Activated naive CD8-positive, alpha-beta T cell (primary cell): ENCODE results near the gene SRD5A2.

Experiments
- H3K27ac Mint-ChIP-seq: one replicate; pipeline ENCODE4 v1.8.0; 2021; ENCODE audit warnings: mixed read lengths
- H3K27me3 Mint-ChIP-seq: one replicate; pipeline ENCODE4 v1.8.0; 2021; ENCODE audit warnings: mixed read lengths
- H3K36me3 Mint-ChIP-seq: one replicate; pipeline ENCODE4 v1.8.0; 2021; ENCODE audit warnings: mixed read lengths
- H3K4me1 Mint-ChIP-seq: one replicate; pipeline ENCODE4 v1.8.0; 2021; ENCODE audit warnings: low read depth, mixed read lengths
- H3K4me3 Mint-ChIP-seq: one replicate; pipeline ENCODE4 v1.8.0; 2021; ENCODE audit warnings: mild to moderate bottlenecking, mixed read lengths
- H3K9me3 Mint-ChIP-seq: one replicate; pipeline ENCODE4 v1.8.0; 2021; ENCODE audit warnings: low read depth, mixed read lengths

The SRD5A2 gene

DNA sequence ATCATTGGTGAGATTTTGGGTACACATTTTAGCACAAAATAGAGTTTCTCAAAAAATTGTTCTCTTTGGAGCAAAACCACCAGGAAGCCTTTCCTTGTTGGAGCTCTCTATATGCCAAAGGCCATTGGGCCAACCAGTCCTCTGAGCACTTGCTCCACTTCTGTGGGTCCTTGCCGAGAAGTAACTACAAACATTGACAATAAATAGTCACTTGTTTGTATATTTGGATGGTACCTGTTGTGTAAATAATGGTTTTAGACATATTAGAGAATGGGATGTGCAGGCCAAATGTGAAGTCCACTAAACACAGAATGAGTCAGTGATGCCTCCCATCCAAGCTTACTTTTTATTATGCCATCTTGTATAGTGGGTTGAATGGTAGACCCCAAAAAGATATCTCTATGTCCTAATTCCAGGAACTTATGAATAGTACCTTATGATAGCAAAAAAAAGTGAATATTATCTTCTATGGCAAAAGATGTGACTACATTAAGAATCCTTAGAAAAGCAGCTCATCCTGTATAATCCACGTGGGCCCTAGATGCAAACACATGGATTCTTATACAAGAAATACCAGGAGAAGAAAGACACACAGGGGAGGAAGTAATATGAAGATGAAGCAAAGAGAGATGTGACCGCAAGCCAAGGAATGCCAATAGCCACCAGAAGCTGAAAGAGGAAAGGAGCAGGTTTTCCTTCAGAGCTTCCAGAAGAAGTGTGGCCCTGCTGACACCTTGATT lies 24.6 kb downstream of the SRD5A2 start:
- Mint-ChIP-seq H3K27ac (no peak overlapping the region), H3K4me3 (no peak overlapping the region), H3K4me1 (no peaks in the 10 kb centered on the region), H3K27me3 (peaks cover 4% of the 10 kb centered on the region), H3K36me3 (no peaks in the 10 kb centered on the region), H3K9me3 (peaks cover 29% of the 10 kb centered on the region)

DNA sequence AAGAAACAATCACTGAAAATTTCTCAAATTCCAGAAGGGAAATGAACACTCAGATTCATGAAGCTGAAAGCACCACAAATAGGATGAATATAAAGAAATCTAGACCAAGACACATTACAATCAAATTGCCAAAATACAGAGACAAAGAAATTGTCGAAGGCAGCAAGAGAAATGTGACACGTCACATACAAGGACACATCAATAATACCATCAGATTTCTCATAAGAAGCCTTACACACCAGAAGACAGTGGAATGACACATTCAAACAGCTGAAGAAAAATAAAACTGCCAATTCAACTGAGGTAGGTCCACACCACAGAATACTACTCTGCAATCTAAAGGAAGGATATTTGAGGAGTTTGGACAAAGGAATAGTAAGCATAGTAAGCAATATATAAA lies 27.4 kb downstream of the SRD5A2 start:
- Mint-ChIP-seq H3K36me3 (no peaks in the 10 kb centered on the region), H3K9me3 (peaks cover 29% of the 10 kb centered on the region), H3K27me3 (peaks cover 4% of the 10 kb centered on the region), H3K4me3 (no peak overlapping the region), H3K27ac (no peak overlapping the region), H3K4me1 (no peaks in the 10 kb centered on the region)

DNA sequence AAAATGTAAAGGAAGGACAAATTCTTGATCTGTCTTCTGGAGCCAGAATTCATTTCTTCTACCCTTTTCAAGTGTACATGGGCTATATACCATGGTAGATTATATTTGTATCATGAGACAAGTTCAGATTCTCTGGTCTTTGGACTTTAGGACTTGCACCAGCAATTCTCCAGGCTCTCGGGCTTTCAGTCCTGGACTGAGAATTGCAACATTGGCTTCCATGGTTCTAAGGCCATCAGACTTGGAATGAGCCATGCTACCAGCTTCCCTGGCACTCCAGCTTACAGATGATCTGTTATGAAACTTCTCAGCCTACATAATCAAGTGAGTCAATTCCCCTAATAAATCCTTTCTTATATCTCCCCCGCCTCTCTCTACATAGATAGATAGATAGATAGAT lies 33.3 kb downstream of the SRD5A2 start:
- Mint-ChIP-seq H3K4me3 (no peak overlapping the region), H3K9me3 (peaks cover 26% of the 10 kb centered on the region), H3K27ac (no peak overlapping the region), H3K4me1 (no peaks in the 10 kb centered on the region), H3K36me3 (no peaks in the 10 kb centered on the region), H3K27me3 (peaks cover 8% of the 10 kb centered on the region)

DNA sequence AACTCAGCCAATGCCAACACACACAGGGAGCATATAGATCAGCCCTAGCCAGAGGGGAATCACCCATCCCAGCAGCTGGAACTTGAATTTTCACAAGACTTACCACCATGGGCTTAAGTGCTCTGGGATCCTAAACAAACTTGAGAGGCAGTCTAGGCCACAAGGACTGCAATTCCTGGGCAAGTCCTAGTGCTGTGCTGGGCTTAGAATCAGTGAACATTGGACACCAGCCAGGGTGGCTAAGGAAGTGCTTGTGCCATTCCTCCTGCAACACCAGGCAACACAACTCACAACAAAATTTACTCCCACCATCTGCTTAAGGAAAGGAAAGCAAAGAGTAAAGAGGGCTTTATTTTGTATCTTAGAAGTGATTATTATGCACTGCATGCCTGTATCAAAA lies 38.9 kb downstream of the SRD5A2 start:
- Mint-ChIP-seq H3K27me3 (peaks cover 6% of the 10 kb centered on the region), H3K4me1 (no peaks in the 10 kb centered on the region), H3K36me3 (no peaks in the 10 kb centered on the region), H3K9me3 (peaks cover 23% of the 10 kb centered on the region), H3K27ac (no peak overlapping the region), H3K4me3 (no peak overlapping the region)

DNA sequence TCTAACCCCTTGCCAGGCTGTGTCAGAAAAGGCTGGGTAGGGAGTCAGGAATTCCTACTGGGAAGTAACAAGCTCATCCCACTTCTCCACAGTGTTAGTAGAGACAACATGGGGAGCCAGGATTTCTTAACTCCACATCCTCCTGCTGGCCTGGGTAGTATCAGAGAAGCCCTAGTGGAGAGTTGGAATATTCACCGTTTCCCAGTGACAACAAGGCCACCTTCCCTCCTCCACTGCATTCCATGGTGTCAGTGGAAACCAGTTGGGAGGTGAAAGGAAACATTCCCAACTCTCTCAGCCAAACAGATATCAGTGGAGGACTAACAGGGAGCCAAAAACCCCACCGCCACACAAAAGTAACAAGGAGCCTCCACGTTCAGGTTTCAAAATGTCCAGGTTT lies 41.2 kb downstream of the SRD5A2 start:
- H3K36me3 Mint-ChIP-seq: no peaks in the 10 kb centered on the region
- H3K4me3 Mint-ChIP-seq: no peak overlapping the region
- no peak overlapping the region for H3K27ac Mint-ChIP-seq
- peaks cover 17% of the 10 kb centered on the region for H3K9me3 Mint-ChIP-seq
- no peaks in the 10 kb centered on the region for H3K4me1 Mint-ChIP-seq
- H3K27me3 Mint-ChIP-seq: peaks cover 10% of the 10 kb centered on the region

DNA sequence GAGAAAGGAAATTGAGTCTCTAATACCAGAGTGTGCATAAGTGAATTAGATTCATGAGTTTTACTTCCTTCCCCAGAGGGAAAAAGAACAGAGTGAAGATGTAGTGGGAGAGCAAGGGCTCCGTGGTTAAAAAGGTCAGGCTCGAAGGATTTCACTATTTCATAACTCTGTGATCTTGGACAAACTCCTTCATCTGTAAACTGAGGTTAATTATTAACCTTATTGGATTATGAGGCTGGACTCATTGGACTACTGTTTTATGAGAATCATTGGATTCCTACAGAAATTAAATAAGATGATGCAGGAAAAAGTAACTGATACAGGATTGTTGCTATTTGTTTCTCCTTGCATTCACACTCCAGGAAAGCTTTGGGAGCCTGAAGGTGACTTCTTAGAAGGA lies 45.0 kb downstream of the SRD5A2 start:
- Mint-ChIP-seq H3K27ac (no peak overlapping the region), H3K4me1 (no peaks in the 10 kb centered on the region), H3K4me3 (no peak overlapping the region), H3K27me3 (peaks cover 10% of the 10 kb centered on the region), H3K9me3 (no peaks in the 10 kb centered on the region), H3K36me3 (no peaks in the 10 kb centered on the region)

DNA sequence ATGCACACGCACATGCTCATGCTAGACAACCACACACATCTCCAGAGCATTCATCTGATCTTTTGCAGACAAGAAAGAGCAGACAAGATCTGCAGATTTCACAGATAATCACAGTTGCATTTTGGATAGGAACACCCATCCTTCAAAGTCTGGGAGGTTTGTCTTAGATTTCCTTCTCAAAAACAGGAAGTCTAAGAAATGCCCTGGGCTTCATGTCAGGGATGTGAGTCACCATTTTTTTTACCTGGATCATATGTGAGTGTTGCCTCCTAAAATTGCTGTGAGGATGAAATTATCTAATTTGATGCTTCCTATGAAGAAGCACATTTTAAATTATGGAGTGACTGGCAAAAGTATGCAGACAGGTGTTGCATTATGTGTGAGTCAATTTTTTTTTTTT lies 46.1 kb downstream of the SRD5A2 start:
- peaks cover 10% of the 10 kb centered on the region for H3K27me3 Mint-ChIP-seq
- no peak overlapping the region for H3K27ac Mint-ChIP-seq
- H3K4me3 Mint-ChIP-seq: no peak overlapping the region
- H3K4me1 Mint-ChIP-seq: no peaks in the 10 kb centered on the region
- no peaks in the 10 kb centered on the region for H3K9me3 Mint-ChIP-seq
- no peaks in the 10 kb centered on the region for H3K36me3 Mint-ChIP-seq

DNA sequence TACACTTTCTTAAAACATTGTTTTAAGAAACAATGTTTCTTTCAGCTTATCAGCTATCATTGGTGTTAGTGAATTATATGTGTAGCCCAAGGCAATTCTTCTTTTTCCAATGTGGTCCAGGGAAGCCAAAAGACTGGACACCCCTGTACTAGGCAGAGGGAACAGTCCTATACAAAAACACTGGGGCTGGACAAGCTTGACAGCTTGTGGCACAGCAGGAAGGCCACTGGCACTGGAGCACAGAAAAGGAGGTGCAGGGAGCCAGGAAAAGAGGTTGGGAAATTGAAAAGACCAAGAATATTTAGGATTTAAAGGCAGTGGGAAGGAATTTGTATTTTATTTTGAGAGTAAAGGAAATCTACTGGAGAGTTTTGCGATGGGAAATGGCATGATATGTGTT lies 47.7 kb downstream of the SRD5A2 start:
- no peaks in the 10 kb centered on the region for H3K9me3 Mint-ChIP-seq
- peaks cover 13% of the 10 kb centered on the region for H3K27me3 Mint-ChIP-seq
- H3K27ac Mint-ChIP-seq: no peak overlapping the region
- no peaks in the 10 kb centered on the region for H3K4me1 Mint-ChIP-seq
- H3K4me3 Mint-ChIP-seq: no peak overlapping the region
- H3K36me3 Mint-ChIP-seq: no peaks in the 10 kb centered on the region

DNA sequence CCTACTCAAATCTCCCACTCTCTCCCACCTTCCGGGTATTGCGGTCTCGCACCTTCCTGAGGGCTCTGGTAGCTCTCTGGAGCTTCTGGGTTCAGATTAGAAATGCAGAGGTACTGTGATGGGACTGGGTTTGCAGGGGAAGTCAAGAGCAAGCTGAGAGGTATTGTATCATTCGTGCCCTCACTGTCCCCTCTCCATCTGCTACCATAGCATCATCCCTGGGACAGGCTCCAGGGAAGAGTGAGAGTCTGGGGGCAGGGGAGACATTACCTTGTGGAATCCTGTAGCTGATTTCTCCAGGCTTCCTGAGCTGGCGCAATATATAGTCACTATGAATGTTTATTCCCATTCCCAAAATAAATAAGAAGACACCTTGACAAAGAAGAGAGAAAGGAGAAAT lies 49.6 kb downstream of the SRD5A2 start:
- H3K27me3 Mint-ChIP-seq: peaks cover 9% of the 10 kb centered on the region
- H3K4me3 Mint-ChIP-seq: no peak overlapping the region
- no peak overlapping the region for H3K27ac Mint-ChIP-seq
- no peaks in the 10 kb centered on the region for H3K4me1 Mint-ChIP-seq
- H3K36me3 Mint-ChIP-seq: no peaks in the 10 kb centered on the region
- no peaks in the 10 kb centered on the region for H3K9me3 Mint-ChIP-seq

DNA sequence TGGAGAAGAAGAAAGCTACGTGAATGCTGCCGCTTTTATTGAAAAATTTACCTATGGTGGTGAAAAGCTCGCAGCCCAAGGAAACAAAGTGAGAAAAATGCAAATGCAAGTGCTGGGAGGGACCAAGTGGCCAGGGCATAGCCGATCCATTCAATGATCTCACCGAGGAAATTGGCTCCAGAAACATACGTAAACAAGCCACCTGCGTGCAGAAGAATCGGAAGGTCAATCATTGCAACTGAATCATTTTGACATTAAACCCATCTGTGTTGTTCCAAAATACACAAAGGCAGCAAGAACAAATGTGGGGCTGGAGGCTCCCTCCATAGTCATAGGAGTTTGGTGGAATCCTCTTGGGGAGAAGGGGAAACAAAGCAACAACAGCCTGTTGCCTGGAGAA lies 51.5 kb downstream of the SRD5A2 start:
- Mint-ChIP-seq H3K9me3 (no peaks in the 10 kb centered on the region), H3K36me3 (no peaks in the 10 kb centered on the region), H3K4me1 (no peaks in the 10 kb centered on the region), H3K27ac (no peak overlapping the region), H3K27me3 (peaks cover 11% of the 10 kb centered on the region), H3K4me3 (no peak overlapping the region)

DNA sequence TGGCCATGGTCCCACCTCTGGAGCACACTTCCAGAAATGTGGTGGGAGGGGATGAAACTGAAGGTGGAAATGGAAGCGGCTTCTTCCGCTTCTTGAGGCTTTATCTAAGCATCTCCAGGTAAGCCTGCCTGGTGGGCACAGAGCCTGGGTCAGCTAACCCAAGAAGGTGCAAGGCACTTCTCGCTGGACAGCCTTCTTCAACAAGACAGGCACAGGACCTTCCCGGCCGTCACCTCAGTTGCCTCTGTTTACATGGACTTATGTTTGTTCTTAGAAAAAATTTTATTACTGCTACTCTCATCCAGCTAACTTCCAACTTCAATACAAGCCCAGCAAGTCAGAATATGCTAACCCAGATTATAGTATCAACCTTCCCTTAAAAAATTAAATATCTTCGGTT lies 51.9 kb downstream of the SRD5A2 start:
- no peaks in the 10 kb centered on the region for H3K36me3 Mint-ChIP-seq
- H3K9me3 Mint-ChIP-seq: no peaks in the 10 kb centered on the region
- no peaks in the 10 kb centered on the region for H3K4me1 Mint-ChIP-seq
- peaks cover 11% of the 10 kb centered on the region for H3K27me3 Mint-ChIP-seq
- H3K27ac Mint-ChIP-seq: no peak overlapping the region
- H3K4me3 Mint-ChIP-seq: no peak overlapping the region

DNA sequence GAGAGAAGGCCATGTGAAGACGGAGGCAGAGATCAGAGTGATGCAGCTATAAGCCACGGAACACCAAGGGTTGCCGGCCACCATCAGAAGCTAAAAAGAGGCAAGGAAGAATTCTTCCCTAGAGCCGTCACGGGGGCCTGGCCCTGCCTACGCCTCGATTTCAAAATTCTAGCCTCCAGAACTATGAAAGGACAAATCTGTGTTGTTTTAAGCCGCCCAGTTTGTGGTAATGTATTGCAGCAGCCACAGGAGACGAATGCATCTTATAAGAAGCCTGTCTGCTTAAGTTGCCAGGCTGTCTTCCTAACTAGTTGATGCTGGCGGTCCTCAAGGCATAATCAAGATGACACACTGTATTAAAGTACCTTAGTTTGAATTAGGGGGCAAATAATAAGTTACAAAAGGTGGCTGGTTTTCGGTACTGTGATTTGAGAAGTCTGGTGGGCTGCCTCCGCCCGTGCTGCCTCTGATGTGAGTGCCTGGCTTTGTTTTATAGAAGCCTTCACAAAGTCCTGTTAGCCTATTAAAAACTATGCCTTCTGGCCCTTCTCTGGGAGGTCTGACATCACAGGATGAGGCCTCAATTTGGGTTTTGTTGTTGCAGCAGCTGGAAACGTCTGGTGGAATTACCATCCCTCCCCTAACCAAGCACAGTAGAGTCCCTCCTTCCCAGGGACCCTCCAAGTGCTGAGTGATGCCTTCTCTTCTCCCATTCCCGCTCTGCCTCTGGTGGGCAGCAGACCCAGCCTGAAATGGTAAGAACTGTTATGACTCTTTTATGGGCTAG lies 53.6 kb downstream of the SRD5A2 start:
- peaks cover 12% of the 10 kb centered on the region for H3K27me3 Mint-ChIP-seq
- H3K4me3 Mint-ChIP-seq: no peak overlapping the region
- H3K27ac Mint-ChIP-seq: no peak overlapping the region
- no peaks in the 10 kb centered on the region for H3K36me3 Mint-ChIP-seq
- no peaks in the 10 kb centered on the region for H3K4me1 Mint-ChIP-seq
- no peaks in the 10 kb centered on the region for H3K9me3 Mint-ChIP-seq

DNA sequence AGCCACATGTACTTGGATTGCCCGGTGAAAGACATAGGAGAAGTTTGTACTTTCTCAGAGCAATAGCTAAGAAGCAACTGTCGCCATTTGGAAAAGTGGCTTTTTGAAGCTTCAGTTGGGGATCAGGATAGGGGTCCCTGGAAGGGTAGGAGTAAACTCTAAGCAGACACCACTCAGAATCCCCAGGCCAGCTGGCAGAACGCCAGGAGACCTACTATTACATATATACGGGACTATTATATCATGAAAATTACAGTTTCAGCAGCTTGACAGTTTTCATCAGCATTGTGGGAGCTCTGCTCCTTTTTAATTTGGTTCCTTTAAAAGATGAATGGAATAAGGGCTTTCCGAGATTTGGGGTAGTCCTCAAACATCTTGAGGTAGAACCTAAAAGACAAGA lies 54.9 kb downstream of the SRD5A2 start:
- H3K27me3 Mint-ChIP-seq: peaks cover 11% of the 10 kb centered on the region
- H3K27ac Mint-ChIP-seq: no peak overlapping the region
- H3K4me1 Mint-ChIP-seq: no peaks in the 10 kb centered on the region
- no peaks in the 10 kb centered on the region for H3K36me3 Mint-ChIP-seq
- no peaks in the 10 kb centered on the region for H3K9me3 Mint-ChIP-seq
- H3K4me3 Mint-ChIP-seq: no peak overlapping the region

DNA sequence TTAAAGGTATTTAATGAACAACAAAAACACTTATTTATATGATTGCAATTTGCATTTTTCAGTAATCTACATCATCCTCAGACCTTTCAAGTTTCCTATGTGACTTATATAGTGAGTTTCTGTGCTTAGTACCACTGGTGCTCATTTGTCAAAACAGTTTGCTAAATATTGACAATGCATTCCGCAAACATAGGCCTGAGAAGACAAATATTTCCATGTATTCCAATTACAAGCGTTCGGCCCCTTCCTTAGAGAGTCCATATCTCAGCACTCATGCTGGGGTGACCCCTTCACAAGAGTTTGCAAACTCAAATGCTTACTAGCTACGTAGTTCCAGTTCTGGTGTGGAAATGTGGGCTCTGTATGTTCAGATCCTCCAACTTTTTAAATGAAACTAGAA lies 56.1 kb downstream of the SRD5A2 start:
- no peak overlapping the region for H3K4me3 Mint-ChIP-seq
- H3K36me3 Mint-ChIP-seq: no peaks in the 10 kb centered on the region
- H3K27me3 Mint-ChIP-seq: peaks cover 11% of the 10 kb centered on the region
- H3K27ac Mint-ChIP-seq: no peak overlapping the region
- no peaks in the 10 kb centered on the region for H3K9me3 Mint-ChIP-seq
- H3K4me1 Mint-ChIP-seq: no peaks in the 10 kb centered on the region

DNA sequence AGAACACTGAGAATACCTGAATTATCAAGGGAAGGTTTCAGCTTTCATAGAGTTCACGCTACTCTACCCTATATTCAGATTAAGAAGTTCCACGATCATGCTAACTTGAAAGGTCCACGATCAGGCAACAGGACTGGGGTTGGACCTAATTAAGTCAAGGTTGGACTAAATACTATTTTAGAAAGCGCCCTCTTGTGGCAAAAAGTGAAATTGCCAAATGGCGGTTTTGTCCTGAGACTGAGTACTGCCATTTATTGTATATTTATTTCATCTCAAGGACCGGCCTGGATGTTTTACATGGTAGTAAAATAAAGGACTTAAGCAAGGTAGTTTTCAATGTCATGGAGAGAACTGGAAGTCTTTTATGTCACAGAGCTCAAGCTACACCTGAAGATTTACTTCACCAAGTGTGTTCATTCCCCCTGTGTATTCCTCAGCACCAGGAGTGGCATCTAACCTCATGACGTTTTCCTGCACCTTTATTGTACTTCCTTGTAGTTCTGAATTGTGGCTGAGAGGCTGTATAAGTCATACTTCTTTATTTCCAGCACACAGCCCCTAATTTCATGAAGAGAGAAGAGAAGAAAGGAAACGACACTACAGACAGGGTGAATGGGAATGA lies 56.8 kb downstream of the SRD5A2 start:
- Mint-ChIP-seq H3K36me3 (no peaks in the 10 kb centered on the region), H3K27ac (no peak overlapping the region), H3K4me1 (no peaks in the 10 kb centered on the region), H3K27me3 (peaks cover 9% of the 10 kb centered on the region), H3K4me3 (no peak overlapping the region), H3K9me3 (no peaks in the 10 kb centered on the region)
